H9 (cell line): ENCODE measurements around the gene VWA8. TPM values are rescaled to one million over a fixed set of nuclear protein-coding genes. Genes with fewer than 3 reads are reported as not detected.

ENCODE experiments used
- DNase-seq: peaks from one replicate; pipeline ENCODE4 v3.0.0-alpha.2; 2017
- H2AFZ ChIP-seq: one replicate; pipeline ENCODE4 v1.6.1; 2013; ENCODE audit warnings: mild to moderate bottlenecking, low read length, control low read depth, moderate library complexity
- H2AK5ac ChIP-seq: 2 replicates; pipeline ENCODE4 v1.6.1; 2013; ENCODE audit warnings: low read length, control low read depth, mixed read lengths; ENCODE audit not compliant: insufficient read length
- H2BK120ac ChIP-seq: one replicate; pipeline ENCODE4 v1.6.1; 2013; ENCODE audit warnings: low read depth, mild to moderate bottlenecking, low read length, control low read depth, inconsistent platforms; ENCODE audit not compliant: poor library complexity, severe bottlenecking
- H2BK12ac ChIP-seq: 2 replicates; pipeline ENCODE4 v1.6.1; 2013; ENCODE audit warnings: low read length, control low read depth, mixed read lengths, low read depth; ENCODE audit not compliant: insufficient read length
- H2BK15ac ChIP-seq: 2 replicates; pipeline ENCODE4 v1.6.1; 2013; ENCODE audit warnings: low read depth, low read length, control low read depth
- H2BK20ac ChIP-seq: one replicate; pipeline ENCODE4 v1.6.1; 2013; ENCODE audit warnings: low read depth, mild to moderate bottlenecking, low read length, control low read depth, inconsistent platforms; ENCODE audit not compliant: poor library complexity, severe bottlenecking
- H2BK5ac ChIP-seq: 2 replicates; pipeline ENCODE4 v1.6.1; 2013; ENCODE audit warnings: low read length, control low read depth, mixed read lengths; ENCODE audit not compliant: insufficient read length
- H3K14ac ChIP-seq: 2 replicates; pipeline ENCODE4 v1.6.1; 2013; ENCODE audit warnings: low read length, control low read depth; ENCODE audit not compliant: insufficient read depth
- H3K18ac ChIP-seq: 2 replicates; pipeline ENCODE4 v1.6.1; 2013; ENCODE audit warnings: low read depth, mild to moderate bottlenecking, mixed read lengths, low read length, control low read depth; ENCODE audit not compliant: insufficient read length
- H3K23ac ChIP-seq: 2 replicates; pipeline ENCODE4 v1.6.1; 2013; ENCODE audit warnings: low read length, control low read depth, mixed read lengths, low read depth; ENCODE audit not compliant: insufficient read length
- H3K23me2 ChIP-seq: 2 replicates; pipeline ENCODE4 v1.6.1; 2013; ENCODE audit warnings: low read depth, mild to moderate bottlenecking, mixed read lengths, low read length, control low read depth; ENCODE audit not compliant: insufficient read length, poor library complexity, severe bottlenecking
- H3K27ac ChIP-seq: 2 replicates; pipeline ENCODE4 v1.5.1; 2013; ENCODE audit warnings: low read length, control low read depth, mixed read lengths, low read depth; ENCODE audit not compliant: insufficient read length
- H3K27me3 ChIP-seq: 2 replicates; pipeline ENCODE4 v1.6.1; 2013; ENCODE audit warnings: low read length, control low read depth, inconsistent platforms; ENCODE audit not compliant: insufficient read depth
- H3K4ac ChIP-seq: 2 replicates; pipeline ENCODE4 v1.6.1; 2013; ENCODE audit warnings: low read depth, mild to moderate bottlenecking, control low read depth, inconsistent platforms, low read length, moderate library complexity
- H3K4me1 ChIP-seq: 2 replicates; pipeline ENCODE4 v1.6.1; 2013; ENCODE audit warnings: low read length, control low read depth, inconsistent platforms; ENCODE audit not compliant: insufficient read depth
- H3K4me2 ChIP-seq: 2 replicates; pipeline ENCODE4 v1.6.1; 2013; ENCODE audit warnings: low read length, control low read depth, mixed read lengths; ENCODE audit not compliant: insufficient read length, insufficient read depth
- H3K56ac ChIP-seq: 2 replicates; pipeline ENCODE4 v1.6.1; 2013; ENCODE audit warnings: low read depth, mild to moderate bottlenecking, mixed read lengths, low read length, control low read depth; ENCODE audit not compliant: insufficient read length
- H3K79me1 ChIP-seq: 2 replicates; pipeline ENCODE4 v1.6.1; 2013; ENCODE audit warnings: low read depth, mild to moderate bottlenecking, moderate library complexity, low read length, control low read depth, inconsistent platforms; ENCODE audit not compliant: insufficient read depth, poor library complexity, severe bottlenecking
- H3K79me2 ChIP-seq: 2 replicates; pipeline ENCODE4 v1.6.1; 2013; ENCODE audit warnings: low read length, control low read depth, inconsistent platforms; ENCODE audit not compliant: insufficient read depth
- H3K9ac ChIP-seq: 2 replicates; pipeline ENCODE4 v1.6.1; 2013; ENCODE audit warnings: low read length, control low read depth, mixed read lengths; ENCODE audit not compliant: insufficient read length; ENCODE audit errors: extremely low read depth
- H3K9me3 ChIP-seq: one replicate; pipeline ENCODE4 v1.6.1; 2013; ENCODE audit warnings: low read depth, low read length, inconsistent platforms; ENCODE audit not compliant: control insufficient read depth
- H3T11ph ChIP-seq: one replicate; pipeline ENCODE4 v1.6.1; 2013; ENCODE audit warnings: mild to moderate bottlenecking, low read length, control low read depth, inconsistent platforms
- H4K20me1 ChIP-seq: one replicate; pipeline ENCODE4 v1.6.1; 2013; ENCODE audit not compliant: control insufficient read depth, insufficient read length, insufficient read depth
- H4K5ac ChIP-seq: 2 replicates; pipeline ENCODE4 v1.6.1; 2013; ENCODE audit warnings: low read depth, mild to moderate bottlenecking, mixed read lengths, low read length, control low read depth; ENCODE audit not compliant: insufficient read length
- H4K8ac ChIP-seq: replicated peaks from 2 replicates; pipeline ENCODE4 v1.6.1; 2013; ENCODE audit warnings: low read length, control low read depth, mixed read lengths, low read depth; ENCODE audit not compliant: insufficient read length
- H4K91ac ChIP-seq: 2 replicates; pipeline ENCODE4 v1.6.1; 2013; ENCODE audit warnings: low read depth, mild to moderate bottlenecking, moderate library complexity, mixed read lengths, low read length, control low read depth; ENCODE audit not compliant: insufficient read length
- H3K27ac Mint-ChIP-seq, 3 experiments: 2 replicates in 2 of 3; 3 replicates in 1 of 3; pipeline ENCODE4 v1.8.0; 2020 to 2021; ENCODE audit warnings: mixed read lengths in 3 of 3, mild to moderate bottlenecking in 1 of 3, moderate library complexity in 1 of 3
- H3K27me3 Mint-ChIP-seq: 2 replicates; pipeline ENCODE4 v1.8.0; 2021; ENCODE audit warnings: low read depth, mild to moderate bottlenecking, moderate library complexity, mixed read lengths
- H3K36me3 Mint-ChIP-seq, 3 experiments: 2 replicates in 2 of 3; 3 replicates in 1 of 3; pipeline ENCODE4 v1.8.0; 2020 to 2021; ENCODE audit warnings: low read depth in 3 of 3, mixed read lengths in 3 of 3; ENCODE audit not compliant: insufficient read depth in 1 of 3
- H3K4me1 Mint-ChIP-seq, 2 experiments: 2 replicates each; pipeline ENCODE4 v1.8.0; 2020; ENCODE audit warnings: mixed read lengths in 2 of 2
- H3K4me3 Mint-ChIP-seq, 2 experiments: 2 replicates in 1 of 2; 3 replicates in 1 of 2; pipeline ENCODE4 v1.8.0; 2020 to 2021; ENCODE audit warnings: mild to moderate bottlenecking in 2 of 2, mixed read lengths in 2 of 2, moderate library complexity in 1 of 2
- H3K9me3 Mint-ChIP-seq, 2 experiments: 2 replicates in 1 of 2; 3 replicates in 1 of 2; pipeline ENCODE4 v1.8.0; 2020; ENCODE audit warnings: mild to moderate bottlenecking in 2 of 2, mixed read lengths in 2 of 2, moderate library complexity in 1 of 2
- WGBS: extraction: QIAGEN DNeasy Blood & Tissue Kit; methylation state at CpG from one replicate; pipeline ENCODE4 v1.1.7; 2013; ENCODE audit warnings: missing lambda C conversion rate, low lambda C conversion rate, mixed read lengths; ENCODE audit not compliant: insufficient read length; ENCODE audit errors: extremely low coverage; 5-methylcytosine and 5-hydroxymethylcytosine counted together
- total RNA-seq: library from RNA; stranded (reverse); gene quantifications from 2 replicates; pipeline ENCODE4 v1.2.1, GENCODE V29; 2021
- TF ChIP-seq, protein P1 (sequence below): fragments of 200-600 bp; sonication (generic); conservative IDR thresholded peaks from 3 replicates; pipeline ENCODE4 v1.8.0; 2021; ENCODE audit warnings: antibody characterized with exemption, mild to moderate bottlenecking

The VWA8 gene
- total RNA-seq, 1 experiment from 2014 or later: 17.4 TPM

- Histone ChIP-seq H4K91ac (no peak overlapping the region), H3K4me2 (no peak overlapping the region), H3K9me3 (no peaks in the 10 kb centered on the region), H3K4me1 (no peaks in the 10 kb centered on the region), H2AFZ (no peak overlapping the region), H2BK12ac (no peak overlapping the region), H3T11ph (no peak overlapping the region), H2BK120ac (no peak overlapping the region), H3K79me1 (no peaks in the 10 kb centered on the region), H2BK15ac (no peak overlapping the region), H3K14ac (no peak overlapping the region), H3K18ac (no peak overlapping the region), H4K8ac (no peak overlapping the region), H3K27me3 (no peaks in the 10 kb centered on the region), H3K23ac (no peak overlapping the region), H3K56ac (no peak overlapping the region), H4K20me1 (no peaks in the 10 kb centered on the region), H3K79me2 (no peaks in the 10 kb centered on the region), H2BK20ac (no peak overlapping the region), H4K5ac (no peak overlapping the region), H2AK5ac (no peak overlapping the region), H2BK5ac (no peak overlapping the region), H3K27ac (no peak overlapping the region), H3K4ac (no peak overlapping the region), H3K23me2 (no peaks in the 10 kb centered on the region), H3K9ac (no peak overlapping the region)
- Mint-ChIP-seq H3K36me3 (peaks cover 0 to 12% (median 3%) of the 10 kb centered on the region in 3 experiments; a peak in 5 of 7 replicates), H3K27me3 (no peaks in the 10 kb centered on the region), H3K27ac (no peak overlapping the region), H3K4me3 (no peak overlapping the region), H3K4me1 (peaks cover 0 to 4% of the 10 kb centered on the region in 2 experiments; a peak in 1 of 4 replicates), H3K9me3 (peaks cover 7 to 8% of the 10 kb centered on the region in 2 experiments; a peak in 2 of 5 replicates)
- no peak for DNase-seq
- TF ChIP-seq, protein P1, sequence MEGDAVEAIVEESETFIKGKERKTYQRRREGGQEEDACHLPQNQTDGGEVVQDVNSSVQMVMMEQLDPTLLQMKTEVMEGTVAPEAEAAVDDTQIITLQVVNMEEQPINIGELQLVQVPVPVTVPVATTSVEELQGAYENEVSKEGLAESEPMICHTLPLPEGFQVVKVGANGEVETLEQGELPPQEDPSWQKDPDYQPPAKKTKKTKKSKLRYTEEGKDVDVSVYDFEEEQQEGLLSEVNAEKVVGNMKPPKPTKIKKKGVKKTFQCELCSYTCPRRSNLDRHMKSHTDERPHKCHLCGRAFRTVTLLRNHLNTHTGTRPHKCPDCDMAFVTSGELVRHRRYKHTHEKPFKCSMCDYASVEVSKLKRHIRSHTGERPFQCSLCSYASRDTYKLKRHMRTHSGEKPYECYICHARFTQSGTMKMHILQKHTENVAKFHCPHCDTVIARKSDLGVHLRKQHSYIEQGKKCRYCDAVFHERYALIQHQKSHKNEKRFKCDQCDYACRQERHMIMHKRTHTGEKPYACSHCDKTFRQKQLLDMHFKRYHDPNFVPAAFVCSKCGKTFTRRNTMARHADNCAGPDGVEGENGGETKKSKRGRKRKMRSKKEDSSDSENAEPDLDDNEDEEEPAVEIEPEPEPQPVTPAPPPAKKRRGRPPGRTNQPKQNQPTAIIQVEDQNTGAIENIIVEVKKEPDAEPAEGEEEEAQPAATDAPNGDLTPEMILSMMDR: no peak
- no CpG with 5 or more reads among the region's 3 CpGs for WGBS
Measured at GRCh38 chr13:41616151-41616550, 344.8 kb downstream of the VWA8 start.
